Measurements from ENCODE around the gene POLR3H. TPM values are rescaled to one million over a fixed set of nuclear protein-coding genes. Genes with fewer than 3 reads are reported as not detected.

The POLR3H gene
- total and polyA plus RNA-seq, 2 of the 4 experiments (the other 2 are of a cell fraction) = 37.8 to 67.8 TPM

DNA sequence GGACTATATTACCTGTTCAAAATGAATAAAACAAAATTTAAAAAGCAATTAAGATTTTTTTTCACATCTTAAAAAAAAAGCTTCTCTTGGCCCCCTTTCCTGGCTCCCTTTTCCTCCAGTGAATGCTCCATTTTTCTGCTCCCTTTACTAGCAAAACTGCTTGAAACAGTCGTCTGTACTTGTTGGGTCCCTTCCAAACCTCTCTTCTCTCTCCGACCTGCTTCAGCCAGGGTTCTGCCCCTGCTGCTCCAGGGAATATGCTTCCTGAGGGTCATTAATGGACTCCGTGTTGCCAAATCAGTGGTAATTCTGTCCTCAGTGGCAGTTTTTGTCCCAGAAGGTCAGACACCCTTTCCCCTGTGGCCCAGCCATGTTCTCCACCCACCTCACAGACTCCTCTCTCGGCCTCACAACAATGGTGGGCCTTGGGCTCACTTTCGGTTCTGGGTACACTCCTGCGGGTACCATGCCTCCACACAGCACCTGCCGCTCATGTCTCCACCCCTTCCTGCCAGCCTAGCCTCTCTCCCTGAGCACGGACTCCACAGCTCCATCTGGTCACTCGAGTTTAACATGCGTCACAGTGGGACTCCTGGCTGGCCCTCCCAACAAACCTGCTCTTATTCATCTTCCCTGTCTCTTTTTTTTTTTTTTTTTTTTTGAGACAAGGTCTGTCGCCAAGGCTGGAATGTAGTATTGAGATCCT, 7.8 kb upstream of the POLR3H start:
- Histone ChIP-seq H4K20me1 (ENCODE audit: insufficient read depth, low read length) (no peaks in the 10 kb centered on the region), H2AK9ac (replicated peaks; ENCODE audit: low read depth, low read length, poor library complexity) (no peak overlapping the region), H4K5ac (ENCODE audit: low read depth, low read length) (no peak overlapping the region), H3K18ac (ENCODE audit: low read depth, low read length) (no peak overlapping the region), H3K4me1 (ENCODE audit: control insufficient read depth, insufficient read depth, low read length) (peaks cover 13% of the 10 kb centered on the region), H4K91ac (ENCODE audit: insufficient read depth, low read depth, low read length) (no peak overlapping the region), H2AK5ac (ENCODE audit: low read depth, low read length) (peak overlapping the region; percentile 80; the same call in 1 of the 2 replicates), H3K9me1 (ENCODE audit: insufficient read depth, low read length) (peaks cover 16% of the 10 kb centered on the region), H3K4me3 (ENCODE audit: insufficient read depth, low read depth, low read length) (no peak overlapping the region), H2BK15ac (ENCODE audit: low read depth, low read length) (no peak overlapping the region), H3K56ac (ENCODE audit: extremely low read depth, insufficient read depth, low read length) (no peak overlapping the region), H3K36me3 (ENCODE audit: control insufficient read depth, insufficient read depth, low read length) (no peaks in the 10 kb centered on the region), H3K4ac (ENCODE audit: low read depth, low read length) (no peak overlapping the region), H3K4me2 (ENCODE audit: low read depth, low read length) (no peak overlapping the region), H3K9me3 (ENCODE audit: control insufficient read depth, insufficient read depth, low read length) (no peaks in the 10 kb centered on the region), H3K79me1 (ENCODE audit: low read depth in 1 of 2, low read length in 2 of 2) (peaks cover 0 to 10% of the 10 kb centered on the region in 2 experiments; a peak in 2 of 4 replicates), H2BK5ac (ENCODE audit: low read depth, low read length, poor library complexity, severe bottlenecking) (no peak overlapping the region), H3K23ac (ENCODE audit: low read depth, low read length) (no peak overlapping the region), H3K14ac (replicated peaks; ENCODE audit: low read depth, low read length) (no peak overlapping the region), H2AFZ (replicated peaks; ENCODE audit: low read length, poor library complexity) (no peak overlapping the region), H3K9ac (ENCODE audit: low read depth, low read length) (no peak overlapping the region), H3K27ac (ENCODE audit: insufficient read depth, low read length) (no peak overlapping the region), H4K8ac (ENCODE audit: low read depth in 2 of 2, low read length in 2 of 2) (no peak overlapping the region), H2BK120ac (ENCODE audit: low read depth, low read length) (no peak overlapping the region), H2BK20ac (ENCODE audit: low read depth, low read length) (no peak overlapping the region), H3K27me3 (ENCODE audit: control insufficient read depth, insufficient read depth, low read length) (no peaks in the 10 kb centered on the region)
- ChIA-PET POLR2A (ENCODE audit: unreplicated experiment) (no interaction called here), CTCF (no interaction called here)
- TF ChIP-seq RAD21 (IDR thresholded peaks at IDR 0.05; ENCODE audit: low read length) = no peak
- TF ChIP-seq FOS (IDR thresholded peaks at IDR 0.05; ENCODE audit: low read depth, low read length) = no peak
- no peak for TF ChIP-seq POLR2A (IDR thresholded peaks at IDR 0.05; ENCODE audit: low read depth, low read length)
- TF ChIP-seq USF2 (IDR thresholded peaks at IDR 0.05; ENCODE audit: low read depth, low read length) = no peak
- no peak for TF ChIP-seq MAFK (IDR thresholded peaks at IDR 0.05; ENCODE audit: low read depth, low read length)
- TF ChIP-seq BHLHE40 (IDR thresholded peaks at IDR 0.05; ENCODE audit: low read depth, low read length) = no peak
- TF ChIP-seq NFE2L2 (IDR thresholded peaks at IDR 0.05; ENCODE audit: low read depth, low read length) = no peak
- TF ChIP-seq SMC3 (IDR thresholded peaks at IDR 0.05; ENCODE audit: low read depth, low read length) = no peak
- TF ChIP-seq CTCF (conservative IDR thresholded peaks at IDR 0.05; ENCODE audit: low read depth, low read length) = no peak
- no peak for TF ChIP-seq MXI1 (IDR thresholded peaks at IDR 0.05; ENCODE audit: borderline replicate concordance, low read depth, low read length)
- TF ChIP-seq ELK1 (IDR thresholded peaks at IDR 0.05; ENCODE audit: borderline replicate concordance, low read depth, low read length) = no peak
- no peak for TF ChIP-seq CEBPB (IDR thresholded peaks at IDR 0.05; ENCODE audit: low read depth, low read length)
- no peak for TF ChIP-seq RFX5 (IDR thresholded peaks at IDR 0.05; ENCODE audit: low read depth, low read length)
- no peak for TF ChIP-seq MAZ (IDR thresholded peaks at IDR 0.05; ENCODE audit: borderline replicate concordance, low read depth, low read length)
- no peak for TF ChIP-seq RCOR1 (IDR thresholded peaks at IDR 0.05; ENCODE audit: insufficient replicate concordance, low read length)
- TF ChIP-seq CHD1 (IDR thresholded peaks at IDR 0.05; ENCODE audit: low read depth, low read length) = no peak
- DNase-seq (no peak), ATAC-seq (ENCODE audit: low read depth) (no peak)
- WGBS, 2 experiments (ENCODE audit: extremely low coverage in 2 of 2, insufficient read length in 1 of 2) = 25% methylated on average over 3 of the region's 11 CpGs; no CpG with 5 or more reads in 1 of the 2 experiments
- intact Hi-C loops (cut with micrococcal nuclease) = no loop called here
- dilution Hi-C loops (cut with HindIII; ENCODE audit: low sequenced_read_pairs, unreplicated experiment) = no loop called here
- no TSS peak for BruUV-seq (replicated peaks)
- in situ Hi-C loops (cut with MboI; ENCODE audit: low sequenced_read_pairs) = no loop called here
